Measurements from ENCODE around the gene PROM1. TPM values are rescaled to one million over a fixed set of nuclear protein-coding genes. Genes with fewer than 3 reads are reported as not detected.

PROM1 gene
- total RNA-seq, 1 experiment from 2014 or later, result not detected

GRCh38 chr4:15942283-15942682 lies 141.5 kb downstream of the PROM1 start:
- no peak for DNase-seq (ENCODE audit: low spot score)

DNA sequence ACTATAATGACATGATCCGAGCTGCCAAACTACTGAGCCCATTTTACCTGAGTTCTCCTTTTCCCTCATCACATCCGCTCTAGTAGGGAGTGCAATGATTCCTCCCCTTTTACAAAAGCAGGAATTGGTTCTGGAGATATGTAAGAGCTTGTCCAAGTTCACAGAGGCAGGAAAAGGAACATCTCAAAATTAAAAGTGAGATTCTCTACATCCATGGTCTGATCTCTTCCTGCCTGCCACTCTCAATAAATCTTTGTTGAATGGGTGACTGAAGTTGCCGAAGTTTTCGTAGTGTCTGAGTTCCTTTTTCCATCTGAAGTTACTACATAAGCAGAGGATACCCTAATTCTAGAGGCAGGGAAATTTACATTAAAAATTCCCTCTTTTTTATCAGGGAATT lies 145.2 kb downstream of the PROM1 start, which contains the start of gene FGFBP1:
Gene FGFBP1 (minus strand): TSS at position 101 of the 400 bp plus-strand sequence. CDS start 2,108 bp downstream, outside the sequence.
- DNase-seq (ENCODE audit: low spot score), result no peak

DNA sequence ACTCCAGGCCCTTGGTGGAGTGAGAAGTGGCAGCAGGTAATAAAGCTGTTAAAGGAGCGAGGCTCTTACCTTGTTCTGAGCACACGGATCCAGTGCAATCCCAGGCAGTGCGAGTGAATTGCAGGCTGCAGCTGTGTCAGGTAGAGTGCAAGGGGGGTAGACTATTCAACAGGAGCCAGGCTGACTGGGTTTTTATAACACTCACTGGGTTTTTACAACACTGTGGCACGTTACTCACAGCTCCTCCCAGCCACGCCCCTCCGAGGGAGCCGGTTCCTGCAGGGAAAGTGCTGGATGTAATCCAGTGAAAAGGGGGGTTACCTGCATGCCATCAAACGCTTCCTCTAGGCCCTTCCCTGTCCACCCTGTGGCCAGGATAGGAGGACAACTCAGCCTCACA lies 145.6 kb downstream of the PROM1 start:
- DNase-seq (ENCODE audit: low spot score), result peak; percentile 41

DNA sequence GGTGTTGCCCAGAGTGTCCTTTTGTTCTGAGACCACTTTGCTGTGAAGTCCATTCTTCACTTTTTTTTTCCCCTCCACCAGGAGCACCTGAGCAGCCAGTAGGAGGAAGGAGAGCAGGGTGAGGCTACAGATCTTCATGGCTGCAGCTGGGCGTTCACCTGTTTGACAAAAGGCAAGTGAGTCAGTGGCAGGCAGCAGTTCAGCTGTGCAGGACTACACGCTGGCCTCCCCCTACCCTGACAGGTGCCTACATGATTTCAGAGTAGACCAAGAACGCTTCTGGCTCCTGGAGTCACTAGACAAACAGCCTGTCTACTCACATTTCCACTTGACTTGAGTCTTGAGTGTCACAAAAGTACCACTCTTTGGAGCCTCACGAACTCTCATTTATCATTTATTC lies 147.3 kb downstream of the PROM1 start:
- no peak for DNase-seq (ENCODE audit: low spot score)

GRCh38 chr4:15935504-15936402 lies 148.1 kb downstream of the PROM1 start:
- DNase-seq (ENCODE audit: low spot score), result no peak

DNA sequence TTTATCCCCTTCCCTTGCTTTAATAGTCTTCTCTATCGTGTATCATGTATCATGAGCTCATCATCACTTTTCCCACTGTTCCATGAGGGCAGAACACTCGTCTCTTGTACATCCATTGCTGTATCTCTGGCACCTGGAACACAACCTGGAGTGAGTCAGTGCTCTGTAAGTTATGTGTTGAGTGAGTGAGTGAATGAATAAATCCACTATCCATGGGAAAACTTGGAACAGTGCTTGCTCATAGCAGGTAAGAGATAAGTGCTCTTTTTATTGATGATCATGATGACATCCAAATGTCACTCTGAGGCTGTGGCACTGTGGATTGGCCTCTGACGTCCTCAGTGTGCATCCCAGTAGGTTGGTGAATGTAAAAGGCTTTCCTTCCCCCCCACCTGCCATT lies 149.6 kb downstream of the PROM1 start:
- DNase-seq (ENCODE audit: low spot score), result no peak

GRCh38 chr4:15931451-15932210 lies 152.2 kb downstream of the PROM1 start:
- DNase-seq (ENCODE audit: low spot score), result no peak

DNA sequence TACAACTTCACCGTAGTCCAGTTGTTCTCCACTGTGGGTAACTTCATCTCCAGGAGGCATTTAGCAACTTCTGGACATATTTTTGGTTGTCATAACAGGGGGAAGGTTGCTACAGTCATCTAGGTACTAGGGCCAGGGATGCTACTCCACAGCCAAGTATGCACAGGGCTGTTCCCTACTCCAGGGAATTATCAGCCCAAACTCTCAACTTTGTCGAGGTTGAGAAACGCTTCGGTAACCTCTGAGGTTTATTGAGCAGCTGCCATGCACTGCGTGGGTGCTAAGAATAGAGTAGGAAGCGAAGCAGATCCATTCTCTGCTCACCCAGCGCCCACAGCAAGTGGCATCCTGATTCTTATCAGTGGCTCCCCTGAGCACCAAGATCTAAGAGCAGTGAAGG lies 153.5 kb downstream of the PROM1 start:
- no peak for DNase-seq (ENCODE audit: low spot score)

GRCh38 chr4:15929540-15929939 lies 154.3 kb downstream of the PROM1 start:
- DNase-seq (ENCODE audit: low spot score), result no peak

- DNase-seq (ENCODE audit: low spot score), result no peak
These were observed 154.9 kb downstream of the PROM1 start for GRCh38 chr4:15928883-15929282.

DNA sequence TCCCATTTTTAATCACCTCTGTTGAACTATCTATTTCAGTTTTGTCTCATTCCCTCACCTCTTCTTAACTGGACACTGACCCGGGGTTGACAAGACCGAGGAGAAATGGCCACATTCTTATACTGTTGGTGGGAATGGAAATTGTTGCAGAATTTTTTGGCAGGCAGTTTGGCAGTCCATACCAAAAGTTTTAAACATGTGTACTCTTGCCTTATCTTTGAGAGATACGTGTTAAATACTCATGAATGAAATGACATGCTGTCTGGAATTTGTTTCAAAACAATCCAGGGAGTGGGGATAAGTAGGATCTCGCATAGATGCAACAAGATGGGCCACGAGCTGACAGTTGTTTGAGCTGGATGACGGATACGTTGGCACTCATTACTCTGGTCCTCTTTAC lies 157.3 kb downstream of the PROM1 start:
- DNase-seq (ENCODE audit: low spot score), result no peak

DNA sequence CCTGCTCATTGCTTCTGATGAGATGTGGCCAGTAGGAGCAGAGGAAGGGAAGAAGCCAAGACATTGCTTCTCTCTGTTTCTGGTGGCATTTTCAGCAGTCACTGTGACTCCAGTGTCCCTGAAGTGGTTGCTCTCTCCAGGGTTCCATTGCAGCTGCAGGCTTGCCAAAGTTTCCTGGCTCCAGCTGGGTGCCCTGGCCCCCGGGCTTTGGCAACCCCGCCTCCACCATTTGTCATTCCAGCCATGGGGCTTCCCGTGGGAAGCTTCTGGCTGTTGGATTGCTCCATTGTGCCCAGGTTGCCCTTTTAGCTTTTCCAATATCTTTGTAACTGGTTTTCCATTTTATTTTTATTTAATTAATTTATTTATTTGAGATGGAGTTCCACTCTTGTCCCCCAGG lies 158.0 kb downstream of the PROM1 start:
- DNase-seq (ENCODE audit: low spot score), result no peak

GRCh38 chr4:15921592-15921932 lies 162.3 kb downstream of the PROM1 start:
- no peak for DNase-seq (ENCODE audit: low spot score)

DNA sequence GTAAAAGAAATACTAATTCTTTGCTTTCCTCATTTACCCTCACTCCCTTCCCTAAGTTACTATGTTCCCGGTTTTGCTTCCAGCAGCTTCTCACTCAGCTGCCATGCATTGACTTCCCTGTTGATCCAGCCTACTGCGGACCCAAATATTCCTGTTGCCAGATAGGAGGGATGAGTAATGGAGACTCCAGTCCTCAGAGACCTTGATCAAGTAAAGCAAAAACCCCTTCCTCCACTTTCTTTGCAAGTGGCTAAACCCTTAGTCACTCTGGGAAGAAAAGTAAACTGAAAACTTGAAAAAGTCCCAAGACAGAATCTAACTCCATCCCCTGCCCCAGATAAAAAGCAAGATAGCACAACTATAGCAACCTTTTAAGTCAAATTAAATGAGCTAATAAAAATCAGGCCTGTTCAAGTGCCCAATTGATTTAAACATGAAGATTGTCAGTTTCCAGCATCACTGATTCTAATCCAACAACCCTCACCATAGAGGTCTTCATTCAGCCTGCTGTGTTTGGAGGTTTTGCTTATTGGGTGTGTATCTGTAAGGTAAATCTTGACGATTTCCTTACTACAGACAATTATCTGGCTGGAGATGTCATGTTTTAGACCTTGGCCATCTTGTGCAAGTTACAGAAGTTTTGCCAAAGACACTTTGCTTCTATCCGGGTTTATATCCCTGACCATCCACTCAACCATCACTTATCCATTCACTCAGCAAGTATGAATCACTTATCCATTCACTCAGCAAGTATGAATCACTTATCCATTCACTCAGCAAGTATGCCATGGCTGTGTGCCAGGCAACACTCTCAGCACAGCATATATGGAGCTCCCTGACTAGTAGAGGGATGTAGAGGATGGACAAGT lies 162.9 kb downstream of the PROM1 start:
- DNase-seq (ENCODE audit: low spot score), result peak; percentile 88

DNA sequence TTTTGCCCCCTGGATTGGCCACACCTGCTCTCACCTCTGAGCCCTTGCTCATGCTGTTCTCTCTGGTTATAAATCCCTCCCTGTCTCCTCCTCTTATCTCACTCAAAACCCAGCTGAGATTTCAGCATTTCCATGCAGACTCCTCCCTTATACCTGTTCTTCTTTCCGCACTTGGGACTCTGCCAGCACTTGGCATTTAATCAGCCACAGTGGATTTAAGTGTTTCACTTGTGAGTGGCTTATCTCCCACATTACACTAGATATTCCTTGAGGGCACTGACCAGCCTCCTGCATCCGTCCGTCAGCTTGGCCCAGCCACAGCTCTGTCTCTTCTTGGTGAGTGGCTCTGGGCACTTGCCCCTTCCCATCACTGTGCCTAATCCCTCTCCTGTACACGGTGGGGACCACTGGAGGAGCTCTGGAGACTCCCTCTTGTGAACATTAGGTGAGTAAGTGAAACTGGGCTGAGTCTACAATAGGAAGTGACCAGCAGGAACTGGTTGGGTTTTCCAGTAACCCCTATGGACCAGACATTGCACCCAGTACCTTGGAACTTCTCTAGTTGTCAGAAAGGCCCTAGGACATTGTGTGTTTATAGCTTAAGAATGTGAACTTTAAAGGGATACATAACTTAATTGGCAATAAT lies 165.2 kb downstream of the PROM1 start:
- DNase-seq (ENCODE audit: low spot score), result no peak

Other genes with a start within 250 kb of the PROM1 start
- gene FGFBP1, start 145.3 kb downstream of the PROM1 start, total RNA-seq (2014; rRNA removed; shearing (Covaris generic)), result 0.16 and 0.77 TPM in 2 replicates
- gene FGFBP2, start 120.8 kb downstream of the PROM1 start, total RNA-seq (2014; rRNA removed; shearing (Covaris generic)), result 0.10 and 0.27 TPM in 2 replicates
- 13.8 and 18.6 TPM in 2 replicates for gene TAPT1, start 142.4 kb upstream of the PROM1 start, total RNA-seq (2014; rRNA removed; shearing (Covaris generic))